Measurements from ENCODE around the gene PCLO.

The PCLO gene, protein sequence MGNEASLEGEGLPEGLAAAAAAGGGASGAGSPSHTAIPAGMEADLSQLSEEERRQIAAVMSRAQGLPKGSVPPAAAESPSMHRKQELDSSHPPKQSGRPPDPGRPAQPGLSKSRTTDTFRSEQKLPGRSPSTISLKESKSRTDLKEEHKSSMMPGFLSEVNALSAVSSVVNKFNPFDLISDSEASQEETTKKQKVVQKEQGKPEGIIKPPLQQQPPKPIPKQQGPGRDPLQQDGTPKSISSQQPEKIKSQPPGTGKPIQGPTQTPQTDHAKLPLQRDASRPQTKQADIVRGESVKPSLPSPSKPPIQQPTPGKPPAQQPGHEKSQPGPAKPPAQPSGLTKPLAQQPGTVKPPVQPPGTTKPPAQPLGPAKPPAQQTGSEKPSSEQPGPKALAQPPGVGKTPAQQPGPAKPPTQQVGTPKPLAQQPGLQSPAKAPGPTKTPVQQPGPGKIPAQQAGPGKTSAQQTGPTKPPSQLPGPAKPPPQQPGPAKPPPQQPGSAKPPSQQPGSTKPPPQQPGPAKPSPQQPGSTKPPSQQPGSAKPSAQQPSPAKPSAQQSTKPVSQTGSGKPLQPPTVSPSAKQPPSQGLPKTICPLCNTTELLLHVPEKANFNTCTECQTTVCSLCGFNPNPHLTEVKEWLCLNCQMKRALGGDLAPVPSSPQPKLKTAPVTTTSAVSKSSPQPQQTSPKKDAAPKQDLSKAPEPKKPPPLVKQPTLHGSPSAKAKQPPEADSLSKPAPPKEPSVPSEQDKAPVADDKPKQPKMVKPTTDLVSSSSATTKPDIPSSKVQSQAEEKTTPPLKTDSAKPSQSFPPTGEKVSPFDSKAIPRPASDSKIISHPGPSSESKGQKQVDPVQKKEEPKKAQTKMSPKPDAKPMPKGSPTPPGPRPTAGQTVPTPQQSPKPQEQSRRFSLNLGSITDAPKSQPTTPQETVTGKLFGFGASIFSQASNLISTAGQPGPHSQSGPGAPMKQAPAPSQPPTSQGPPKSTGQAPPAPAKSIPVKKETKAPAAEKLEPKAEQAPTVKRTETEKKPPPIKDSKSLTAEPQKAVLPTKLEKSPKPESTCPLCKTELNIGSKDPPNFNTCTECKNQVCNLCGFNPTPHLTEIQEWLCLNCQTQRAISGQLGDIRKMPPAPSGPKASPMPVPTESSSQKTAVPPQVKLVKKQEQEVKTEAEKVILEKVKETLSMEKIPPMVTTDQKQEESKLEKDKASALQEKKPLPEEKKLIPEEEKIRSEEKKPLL (N-terminal part only)

DNA sequence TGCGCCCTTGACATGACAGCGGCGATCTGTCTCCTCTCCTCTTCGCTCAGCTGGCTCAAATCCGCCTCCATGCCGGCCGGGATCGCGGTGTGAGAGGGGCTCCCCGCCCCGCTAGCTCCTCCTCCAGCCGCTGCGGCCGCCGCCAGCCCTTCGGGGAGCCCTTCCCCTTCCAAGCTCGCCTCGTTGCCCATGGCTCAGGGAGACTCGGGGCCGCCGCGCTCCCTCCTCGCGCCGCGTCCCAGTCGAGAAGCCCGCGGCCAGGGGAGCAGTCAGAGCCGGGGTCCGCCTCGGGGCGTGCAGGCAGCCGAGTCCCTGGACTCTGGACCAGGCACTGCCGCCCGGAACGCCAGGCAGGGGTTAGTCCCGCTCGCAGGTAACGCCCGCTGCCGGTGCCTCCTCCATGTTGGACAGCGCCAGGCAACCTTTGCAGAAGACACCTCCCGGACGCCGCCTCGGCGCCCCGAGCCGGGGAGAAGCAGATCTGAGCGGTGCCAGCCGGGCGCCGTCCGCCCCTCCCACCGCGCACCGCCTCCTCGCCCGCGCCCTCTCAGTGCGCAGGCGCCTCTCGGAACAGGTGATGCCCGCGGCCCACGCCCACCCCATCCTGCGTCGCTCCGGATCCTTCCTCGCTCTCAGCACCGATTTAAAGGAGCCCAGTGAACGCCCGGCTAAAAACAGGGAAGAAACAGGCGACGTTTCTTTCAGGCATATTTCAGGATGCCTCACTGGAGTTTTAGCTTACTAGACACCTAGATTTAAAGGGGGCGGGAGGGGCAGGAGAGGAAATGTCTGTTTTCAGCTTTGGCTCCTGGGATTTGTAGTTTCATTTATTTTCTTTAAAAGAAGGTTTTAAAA is at the start of gene PCLO:
Gene PCLO, minus strand, starts transcription at position 483 of the 855 bp plus-strand sequence. Its CDS starts 292 bp downstream, at position 191.
- peak; percentile 96 for DNase-seq

DNA sequence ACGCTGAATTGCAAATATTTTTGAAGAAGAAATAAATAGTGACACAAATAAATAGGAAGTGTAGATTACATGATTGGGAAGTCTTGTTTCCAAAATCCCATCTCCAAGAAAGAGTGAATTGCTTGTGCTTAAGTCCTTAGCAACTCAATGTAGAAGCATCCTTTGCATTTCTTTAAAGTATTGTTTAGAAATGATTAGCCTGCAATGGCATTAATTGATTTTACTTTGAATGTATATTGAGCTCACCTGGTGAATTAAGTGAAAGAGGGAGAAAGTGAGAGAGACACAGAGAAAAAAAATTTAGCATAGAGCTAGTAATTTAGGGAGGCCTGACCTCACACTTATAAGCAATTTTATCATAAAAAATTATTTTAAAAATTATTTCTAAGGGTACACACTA is 49.0 kb upstream of the PCLO start:
- no peak for DNase-seq

- DNase-seq: no peak
These were observed 47.8 kb upstream of the PCLO start for GRCh38 chr7:83210479-83210878.

GRCh38 chr7:83204715-83205114 is 42.0 kb upstream of the PCLO start:
- no peak for DNase-seq

DNA sequence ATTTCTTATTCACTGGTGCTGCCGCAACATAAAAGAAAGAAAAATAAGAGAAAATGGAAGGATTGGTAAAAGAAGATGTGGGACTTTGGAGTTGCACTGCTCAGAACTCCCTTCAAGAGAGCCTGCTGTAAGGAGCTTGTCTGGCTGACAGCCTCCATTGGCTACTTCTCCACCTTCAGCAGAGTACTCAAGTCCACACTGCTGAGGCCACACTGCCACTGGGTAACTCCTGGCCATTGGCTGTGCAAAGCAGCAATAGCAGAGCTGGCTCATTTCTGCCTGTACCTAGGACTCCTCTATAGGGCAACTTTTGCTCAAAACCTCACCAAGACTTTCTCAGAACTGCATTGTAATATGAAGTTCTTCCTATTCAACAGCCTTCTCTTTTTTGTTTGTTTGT is 38.7 kb upstream of the PCLO start:
- DNase-seq: no peak

- no peak for DNase-seq
These were observed 28.1 kb upstream of the PCLO start for GRCh38 chr7:83190659-83191389.

DNA sequence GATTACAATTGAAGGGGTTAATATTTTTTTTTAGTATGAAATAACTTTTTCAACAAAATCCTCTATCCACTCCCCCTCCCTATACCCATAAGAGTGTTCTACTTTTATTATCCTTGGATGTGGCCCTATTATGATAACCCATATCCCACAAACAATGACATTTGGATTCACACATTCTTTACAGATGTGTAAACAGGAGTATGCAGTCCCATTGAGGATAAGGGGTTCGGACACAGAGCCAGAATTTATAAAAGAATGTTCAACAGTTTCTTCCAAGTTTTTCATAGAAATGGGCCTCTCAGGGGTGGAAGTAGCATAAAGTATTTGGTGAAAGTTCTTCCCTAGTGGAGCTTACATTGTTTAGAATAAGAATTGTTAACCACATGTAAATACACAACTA is 16.1 kb upstream of the PCLO start:
- no peak for DNase-seq

DNA sequence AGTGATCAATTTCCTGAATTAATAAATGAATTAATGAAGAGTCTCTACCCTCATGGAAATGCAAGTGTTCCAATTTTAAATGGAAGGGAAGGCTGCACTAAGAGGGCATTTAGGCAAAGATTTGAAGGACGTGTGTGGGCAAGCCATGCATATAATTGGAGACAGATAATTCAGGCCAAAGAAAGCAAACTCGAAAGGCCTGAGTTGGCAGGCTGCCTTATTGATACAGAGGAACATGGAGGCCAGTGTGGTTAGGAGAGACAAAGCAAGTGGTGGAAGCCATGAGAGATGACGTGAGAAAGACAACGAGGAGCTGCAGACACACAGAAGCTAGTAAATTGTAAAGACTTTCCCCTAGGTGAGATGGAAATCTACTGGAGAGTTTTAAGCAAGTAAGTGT is 15.4 kb upstream of the PCLO start:
- DNase-seq: no peak

- no peak for DNase-seq
These were observed 11.0 kb upstream of the PCLO start for GRCh38 chr7:83173664-83174063.

GRCh38 chr7:83166781-83167180 is 4.1 kb upstream of the PCLO start:
- DNase-seq: no peak

- peak; percentile 31 for DNase-seq
These were observed 734 bp downstream of the PCLO start for GRCh38 chr7:83161899-83162401.

DNA sequence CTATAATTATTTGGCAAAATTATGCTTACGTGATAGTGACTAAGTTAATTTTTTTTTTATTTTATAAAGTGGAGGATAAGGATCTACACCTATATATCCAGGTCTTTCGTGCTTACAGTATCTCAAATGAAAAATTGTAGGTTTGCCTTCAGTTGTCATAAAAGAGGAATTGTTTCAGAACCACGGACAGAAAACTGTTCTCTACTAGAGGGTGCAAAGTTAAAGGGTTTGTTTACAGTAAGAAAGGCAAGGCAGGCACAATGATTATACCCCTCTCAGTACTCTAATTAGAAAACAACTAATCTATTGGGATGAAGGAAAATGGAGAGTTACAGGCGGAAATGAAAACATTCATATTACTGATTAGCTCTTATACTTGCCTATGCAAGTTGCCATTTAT is 1.5 kb downstream of the PCLO start:
- no peak for DNase-seq

GRCh38 chr7:83159731-83160130 is 3.0 kb downstream of the PCLO start:
- no peak for DNase-seq

DNA sequence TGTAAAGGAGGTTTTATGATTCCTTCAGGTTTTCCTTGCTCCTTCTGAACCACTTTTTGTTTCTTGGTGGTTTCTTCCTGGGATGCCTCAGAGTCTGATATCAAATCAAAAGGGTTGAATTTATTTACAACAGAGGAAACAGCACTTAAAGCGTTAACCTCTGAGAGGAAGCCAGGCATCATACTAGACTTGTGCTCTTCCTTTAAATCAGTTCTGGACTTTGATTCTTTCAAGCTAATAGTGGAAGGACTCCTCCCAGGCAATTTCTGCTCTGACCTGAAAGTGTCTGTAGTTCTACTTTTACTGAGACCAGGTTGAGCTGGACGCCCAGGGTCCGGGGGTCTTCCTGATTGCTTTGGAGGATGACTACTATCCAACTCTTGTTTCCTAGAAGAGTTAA is 6.7 kb downstream of the PCLO start:
- no peak for DNase-seq

DNA sequence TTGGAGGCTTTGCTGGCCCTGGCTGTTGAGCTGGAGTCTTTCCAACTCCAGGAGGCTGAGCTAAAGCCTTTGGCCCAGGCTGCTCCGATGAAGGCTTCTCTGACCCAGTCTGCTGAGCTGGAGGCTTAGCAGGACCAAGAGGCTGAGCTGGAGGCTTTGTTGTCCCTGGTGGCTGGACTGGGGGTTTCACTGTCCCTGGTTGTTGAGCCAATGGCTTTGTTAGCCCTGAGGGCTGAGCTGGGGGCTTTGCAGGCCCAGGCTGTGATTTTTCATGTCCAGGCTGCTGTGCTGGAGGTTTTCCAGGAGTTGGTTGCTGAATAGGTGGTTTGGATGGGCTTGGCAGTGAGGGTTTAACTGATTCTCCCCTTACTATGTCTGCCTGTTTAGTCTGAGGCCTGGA is 7.3 kb downstream of the PCLO start:
- no peak for DNase-seq

- no peak for DNase-seq
These were observed 9.3 kb downstream of the PCLO start for GRCh38 chr7:83153419-83153818.

DNA sequence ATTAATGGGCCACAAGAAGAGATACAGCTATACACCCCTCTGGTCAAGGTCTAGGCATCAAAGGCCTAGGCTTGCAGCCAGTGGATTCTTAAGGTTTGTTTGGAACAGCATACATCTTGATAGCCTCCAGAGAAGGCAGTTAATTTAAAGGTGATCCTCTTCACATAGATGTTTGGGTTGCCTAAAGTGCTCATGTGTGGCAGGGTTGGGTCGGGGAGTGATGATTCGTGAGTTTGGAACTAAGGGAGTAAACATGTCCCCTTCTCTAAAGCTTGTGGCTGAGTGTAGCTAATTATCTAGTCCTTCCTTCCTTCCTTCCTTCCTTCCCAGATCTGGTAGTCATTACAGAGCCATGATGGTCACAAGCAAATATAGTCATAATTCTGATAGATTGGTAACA is 12.4 kb downstream of the PCLO start:
- no peak for DNase-seq

DNA sequence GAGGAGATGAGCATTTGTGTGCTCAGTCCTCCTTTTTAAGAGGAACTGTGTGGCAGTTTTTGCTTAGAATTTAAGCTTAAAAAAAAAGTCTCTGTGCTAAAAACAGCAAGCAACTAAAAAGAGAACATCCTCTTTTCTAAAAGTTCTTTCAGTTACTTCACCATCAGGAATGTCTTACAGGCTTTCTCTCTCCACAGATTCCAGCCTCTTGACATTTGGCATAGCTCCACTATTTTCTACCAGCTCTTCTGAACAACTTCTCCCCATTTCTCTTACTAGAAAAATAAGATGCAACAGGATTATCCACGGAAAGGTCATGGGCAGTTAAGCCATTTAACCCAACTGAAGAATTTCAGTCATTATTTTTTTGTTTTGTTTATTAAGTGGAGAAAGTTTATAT is 13.2 kb downstream of the PCLO start:
- no peak for DNase-seq

DNA sequence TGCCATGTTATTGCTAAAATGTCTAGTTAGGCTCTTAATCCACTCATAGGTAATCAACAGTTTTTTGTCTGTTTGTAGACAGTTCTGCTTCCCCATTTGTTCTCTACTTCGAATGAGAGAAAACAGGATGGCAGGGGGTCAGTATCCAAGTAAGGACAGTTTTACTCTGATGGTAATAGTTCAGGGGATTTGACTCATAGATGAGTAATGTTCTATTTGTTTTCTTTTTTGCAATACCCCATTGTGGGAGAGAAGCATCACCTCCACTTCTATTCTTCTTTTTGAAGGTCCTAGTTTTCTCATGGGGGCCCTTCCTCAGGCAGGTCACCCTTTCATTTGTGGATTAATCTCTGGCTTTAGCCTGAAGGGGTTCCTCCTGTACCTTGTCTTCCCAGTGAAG is 13.9 kb downstream of the PCLO start:
- no peak for DNase-seq

- no peak for DNase-seq
These were observed 19.6 kb downstream of the PCLO start for GRCh38 chr7:83143107-83143506.

DNA sequence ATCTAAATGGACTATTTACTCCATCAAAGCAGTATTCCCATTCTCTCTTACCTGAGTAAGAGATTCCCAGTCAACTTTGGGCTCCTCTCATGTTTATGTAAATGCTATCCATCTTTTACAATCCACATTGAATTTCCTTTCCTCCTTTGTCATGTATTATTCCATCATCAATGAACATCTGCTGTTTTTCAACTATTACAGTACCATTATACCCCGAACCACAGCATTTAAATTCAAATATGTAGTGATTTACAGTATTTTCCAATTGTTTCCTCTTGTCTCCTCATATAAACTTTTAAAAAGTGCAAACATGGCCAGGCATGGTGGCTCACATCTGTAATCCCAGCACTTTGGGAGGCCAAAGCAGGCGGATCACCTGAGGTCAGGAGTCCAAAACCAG is 20.3 kb downstream of the PCLO start:
- DNase-seq: no peak

Measured in NCI-H748 treated with DMSO at 0.1 percent for 48 hours (cell line).